GM21526 (cell line): Measurements from ENCODE around the gene IFT52.
A peak's percentile ranks its signal among the peaks of the same experiment; 100 is the strongest.

ENCODE experiments used
- ATAC-seq: cut with Tn5 transposase; IDR thresholded peaks from one replicate; pipeline ENCODE4 v1.9.1; 2021; ENCODE audit warnings: moderate library complexity; ENCODE audit not compliant: unreplicated experiment, low FRiP score

Gene IFT52, protein sequence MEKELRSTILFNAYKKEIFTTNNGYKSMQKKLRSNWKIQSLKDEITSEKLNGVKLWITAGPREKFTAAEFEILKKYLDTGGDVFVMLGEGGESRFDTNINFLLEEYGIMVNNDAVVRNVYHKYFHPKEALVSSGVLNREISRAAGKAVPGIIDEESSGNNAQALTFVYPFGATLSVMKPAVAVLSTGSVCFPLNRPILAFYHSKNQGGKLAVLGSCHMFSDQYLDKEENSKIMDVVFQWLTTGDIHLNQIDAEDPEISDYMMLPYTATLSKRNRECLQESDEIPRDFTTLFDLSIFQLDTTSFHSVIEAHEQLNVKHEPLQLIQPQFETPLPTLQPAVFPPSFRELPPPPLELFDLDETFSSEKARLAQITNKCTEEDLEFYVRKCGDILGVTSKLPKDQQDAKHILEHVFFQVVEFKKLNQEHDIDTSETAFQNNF

GRCh38 chr20:43590392-43591303, at the start of gene IFT52:
Gene IFT52, plus strand, starts transcription at chr20:43590937. Its CDS starts 3,762 bp downstream, at chr20:43594699.
- ATAC-seq, result peak; percentile 99

GRCh38 chr20:43541214-43541613, 49.5 kb upstream of the IFT52 start:
- ATAC-seq, result no peak

DNA sequence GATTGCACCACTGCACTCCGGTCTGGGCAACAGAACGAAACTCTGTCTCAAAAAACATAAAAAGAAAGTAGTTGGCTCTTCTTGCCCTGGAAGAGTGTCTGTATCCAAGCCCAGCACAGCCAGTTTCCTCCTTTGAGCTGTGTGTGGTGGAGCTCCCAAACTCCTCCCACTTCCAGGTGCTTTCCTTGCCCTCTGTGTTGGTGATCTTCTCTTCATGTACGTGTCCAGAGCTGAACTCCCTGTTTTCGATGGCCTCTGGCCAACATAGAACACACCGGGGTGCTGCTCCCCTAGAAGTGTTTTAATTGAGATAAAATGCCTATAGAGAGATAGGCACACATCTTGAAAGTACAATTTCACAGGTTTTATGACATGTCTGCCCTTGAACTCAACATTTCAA, 48.6 kb upstream of the IFT52 start:
- ATAC-seq, result no peak

GRCh38 chr20:43542674-43543073, 48.1 kb upstream of the IFT52 start:
- ATAC-seq, result no peak

- ATAC-seq, result no peak
These were observed 47.6 kb upstream of the IFT52 start for GRCh38 chr20:43543138-43543537.

DNA sequence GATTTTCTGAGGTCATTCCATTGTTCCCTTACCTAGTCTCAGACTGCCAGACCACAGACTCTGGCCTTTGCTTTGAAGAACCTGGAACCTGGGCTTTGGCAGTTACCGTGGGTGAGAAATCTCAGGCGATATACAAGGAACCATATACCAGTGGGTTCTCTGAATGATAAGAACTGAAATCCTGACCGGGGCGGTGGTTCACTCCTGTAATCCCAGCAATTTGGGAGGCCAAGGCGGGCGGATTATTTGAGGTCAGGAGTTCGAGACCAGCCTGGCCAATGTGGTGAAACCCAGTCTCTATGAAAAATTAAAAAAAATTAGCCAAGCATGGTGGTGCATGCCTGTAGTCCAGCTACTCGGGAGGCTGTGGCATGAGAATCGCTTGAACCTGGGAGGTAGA, 46.2 kb upstream of the IFT52 start:
- no peak for ATAC-seq

GRCh38 chr20:43545837-43546578, 44.7 kb upstream of the IFT52 start:
- no peak for ATAC-seq

DNA sequence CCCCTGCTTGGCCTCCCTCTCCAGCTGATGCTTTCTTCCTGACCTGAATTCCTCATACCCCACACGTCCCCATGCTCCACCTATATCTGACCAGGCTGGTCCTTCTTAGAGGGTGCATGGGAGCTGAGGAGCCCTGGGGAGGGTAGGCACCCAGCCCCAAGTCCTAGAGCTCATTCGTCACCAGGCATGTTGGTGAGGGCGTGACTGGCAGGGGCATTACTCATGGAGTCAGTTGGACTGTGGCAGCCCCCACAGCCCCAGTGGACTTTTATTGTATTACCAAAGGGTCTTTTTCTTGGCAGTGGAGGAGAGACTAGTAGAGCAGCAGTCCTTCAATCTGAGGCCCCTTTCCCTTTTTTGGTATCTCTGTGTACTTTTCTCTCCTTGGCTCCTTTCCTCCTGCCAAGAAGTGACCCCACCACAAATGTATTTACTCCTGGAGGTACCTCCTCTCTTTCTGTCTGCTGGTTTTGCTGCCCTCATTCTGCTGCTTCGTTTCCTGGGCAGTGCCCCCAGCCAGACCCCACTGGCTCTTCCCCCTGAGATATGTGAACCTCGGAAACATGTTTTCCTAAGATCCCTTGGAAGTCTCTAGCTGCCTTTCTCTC, 42.4 kb upstream of the IFT52 start:
- no peak for ATAC-seq

DNA sequence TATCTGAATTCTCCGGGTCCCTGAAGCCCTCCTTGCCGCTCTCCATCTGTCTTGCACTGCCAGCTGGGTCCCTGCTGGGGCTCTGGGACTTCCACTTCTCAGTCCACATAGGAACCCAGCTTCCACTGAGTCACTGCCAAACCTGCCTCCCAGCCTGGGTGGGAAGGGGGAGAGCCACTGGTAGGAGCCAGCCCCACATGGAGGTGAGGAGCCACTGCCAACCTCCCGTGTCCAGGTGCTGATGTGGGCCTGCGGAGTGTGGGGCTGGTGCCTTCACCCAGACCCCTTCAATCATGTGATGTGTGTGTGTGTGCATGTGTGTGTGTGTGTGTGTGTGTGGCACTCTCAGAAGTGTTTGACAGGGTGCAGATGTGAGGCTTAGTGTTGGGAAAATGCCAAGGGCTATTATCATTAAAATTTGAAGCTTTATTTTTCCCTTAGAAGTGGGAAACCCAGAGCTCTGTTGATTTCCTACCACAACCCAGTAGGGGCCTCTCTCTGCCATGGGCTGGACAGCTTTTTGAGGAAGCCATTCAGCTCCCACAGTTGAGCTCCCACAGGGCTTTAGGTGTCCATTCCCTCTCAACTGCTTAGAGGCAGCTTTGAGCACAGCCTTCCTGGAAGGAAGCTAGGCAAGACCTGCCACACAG, 41.2 kb upstream of the IFT52 start:
- no peak for ATAC-seq

DNA sequence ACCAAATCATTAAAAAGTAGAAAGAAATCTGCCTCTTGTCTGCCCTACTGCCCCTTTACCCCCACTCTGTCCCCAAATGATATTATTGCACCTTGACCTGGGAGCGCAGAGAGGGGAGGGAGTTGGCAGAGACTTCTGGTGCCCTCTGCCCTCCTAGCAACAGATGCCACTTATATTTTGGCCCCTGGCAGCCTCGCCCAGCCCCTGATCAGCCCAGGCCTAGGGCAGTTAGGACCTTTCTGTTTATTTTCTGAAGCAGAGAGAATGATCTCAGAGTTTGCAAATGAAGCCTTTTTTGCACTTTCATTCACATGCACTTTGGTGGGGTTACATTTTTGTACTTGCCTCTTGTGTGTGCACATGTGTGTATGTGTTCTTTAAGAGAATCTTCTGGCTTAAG, 40.3 kb upstream of the IFT52 start:
- ATAC-seq, result no peak

DNA sequence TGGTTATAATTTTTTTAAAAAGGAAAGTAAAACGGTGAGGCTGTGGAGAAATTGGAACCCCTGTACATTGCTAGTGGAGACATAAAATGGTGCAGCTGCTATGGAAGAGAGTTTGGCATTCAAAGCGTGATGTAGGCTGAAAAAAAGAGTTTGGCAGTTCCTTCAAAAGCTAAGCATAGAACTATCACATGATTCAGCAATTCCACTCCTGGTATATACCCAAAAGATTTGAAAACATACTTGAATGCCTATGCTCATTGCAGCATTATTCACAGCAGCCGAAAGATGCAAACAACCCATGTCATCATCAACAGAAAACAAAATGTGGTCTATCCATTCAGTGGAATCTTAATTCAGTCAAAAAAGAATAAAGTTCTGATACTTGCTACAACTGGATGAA, 36.4 kb upstream of the IFT52 start:
- ATAC-seq, result no peak

DNA sequence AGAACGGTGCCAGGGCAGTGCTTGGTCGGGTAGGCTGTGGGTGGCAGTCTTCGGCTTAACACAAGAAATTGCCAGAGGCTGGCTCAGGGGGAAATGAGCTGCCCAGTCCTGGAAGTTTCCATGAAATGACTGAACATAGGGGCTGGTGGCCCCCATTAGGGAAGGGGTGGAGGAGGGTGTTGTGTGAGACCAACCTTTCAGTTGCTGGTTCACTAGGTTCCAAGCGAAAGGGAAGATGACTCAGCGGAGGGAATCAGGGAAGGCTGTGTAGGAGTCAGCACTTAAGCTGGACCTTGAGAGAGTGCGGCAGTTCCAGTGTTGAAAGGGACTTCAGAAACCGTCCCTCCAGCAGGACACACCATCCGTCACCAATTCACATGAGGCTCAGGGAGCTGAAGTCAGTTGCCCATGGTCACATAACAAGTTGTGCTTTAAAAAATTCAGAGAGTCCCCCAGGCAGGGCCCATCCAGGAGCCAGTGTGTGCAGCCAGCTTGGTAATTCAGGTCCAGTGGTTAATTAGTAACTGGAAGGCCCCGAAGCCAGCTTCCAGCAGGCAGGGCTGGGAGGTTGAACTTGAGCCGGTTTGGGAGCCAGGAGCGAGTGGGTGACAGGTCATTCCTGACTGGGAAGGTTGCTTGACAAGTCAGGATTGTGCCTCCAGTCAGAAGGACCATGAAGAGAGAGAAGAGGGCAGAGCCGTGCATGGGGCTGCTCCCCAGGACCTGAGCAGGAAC, 32.2 kb upstream of the IFT52 start, which contains the start of gene SGK2:
SGK2 (plus strand) TSS at position 616 of the 735 bp plus-strand sequence. CDS start 7,469 bp downstream, outside the sequence.
- ATAC-seq, result no peak

- ATAC-seq, result no peak
These were observed 31.4 kb upstream of the IFT52 start for GRCh38 chr20:43559147-43559987.

GRCh38 chr20:43560974-43561373, 29.8 kb upstream of the IFT52 start:
- ATAC-seq, result no peak

DNA sequence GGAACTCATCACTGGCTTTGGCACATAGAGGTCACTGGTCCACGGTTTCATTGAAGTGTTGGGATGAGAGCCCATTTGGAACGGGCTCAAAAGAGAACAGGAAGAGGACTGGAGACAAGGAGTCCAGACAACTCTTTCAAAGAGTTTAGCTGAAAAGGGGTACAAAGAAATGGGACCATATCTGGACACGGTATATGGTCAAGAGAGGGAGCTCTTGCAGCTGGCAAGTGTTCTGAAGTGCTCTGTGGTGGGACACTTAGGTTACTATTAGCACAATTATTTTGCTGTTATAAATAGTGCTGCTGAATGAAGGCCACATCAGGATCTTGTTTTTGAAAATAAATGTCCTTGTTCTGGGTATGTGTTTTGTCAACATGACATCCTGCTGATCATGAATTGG, 27.3 kb upstream of the IFT52 start:
- no peak for ATAC-seq

- ATAC-seq, result no peak
These were observed 26.7 kb upstream of the IFT52 start for GRCh38 chr20:43563991-43564390.

GRCh38 chr20:43564455-43564854, 26.3 kb upstream of the IFT52 start:
- no peak for ATAC-seq
